Tibial nerve (tissue), 4 donors: ENCODE measurements around the gene OR10P1. TPM values are rescaled to one million over a fixed set of nuclear protein-coding genes. Genes with fewer than 3 reads are reported as not detected.

ENCODE experiments used
- DNase-seq, 2 donors: peaks; one replicate each; pipeline ENCODE4 v3.0.0-alpha.2; 2019; ENCODE audit warnings: low spot score in 2 of 2
- H3K27ac ChIP-seq, 4 donors: fragments of 200-600 bp; sonication (generic) in 3 of 4; one replicate each; pipeline ENCODE4 v1.5.1; 2017 to 2019; ENCODE audit warnings: mild to moderate bottlenecking in 1 of 4
- H3K27me3 ChIP-seq, 2 donors: fragments of 200-600 bp; sonication (generic) in 1 of 2; one replicate each; pipeline versions ENCODE4 v1.5.1 to v1.6.0; 2017 to 2019
- H3K36me3 ChIP-seq, 3 donors: fragments of 200-600 bp; sonication (generic); one replicate each; pipeline ENCODE4 v1.5.1; 2018 to 2019
- H3K4me1 ChIP-seq, 4 donors: fragments of 200-600 bp; sonication (generic) in 3 of 4; one replicate each; pipeline ENCODE4 v1.5.1; 2017 to 2019
- H3K4me3 ChIP-seq, 4 donors: fragments of 200-600 bp; sonication (generic) in 3 of 4; one replicate each; pipeline ENCODE4 v1.5.1; 2017 to 2019; ENCODE audit warnings: mild to moderate bottlenecking in 1 of 4, moderate library complexity in 1 of 4
- H3K9me3 ChIP-seq, 4 donors: fragments of 200-600 bp; sonication (generic) in 3 of 4; one replicate each; pipeline ENCODE4 v1.5.1; 2017 to 2019
- CTCF ChIP-seq, 5 experiments: fragments of 200-600 bp in 3 of 5; fragments of 450-650 bp in 2 of 5; sonication (generic) in 3 of 5; IDR thresholded peaks; one replicate each; pipeline ENCODE4 v1.5.1; 2016 to 2019; ENCODE audit warnings: antibody characterized with exemption in 5 of 5, mild to moderate bottlenecking in 3 of 5, moderate library complexity in 2 of 5
- EP300 ChIP-seq, 2 donors: sonication (generic); formaldehyde crosslinking; IDR thresholded peaks; one replicate each; pipeline ENCODE4 v1.6.1; 2017; ENCODE audit warnings: antibody characterized with exemption in 2 of 2, mild to moderate bottlenecking in 1 of 2
- POLR2A ChIP-seq, 2 donors: fragments of 450-650 bp; IDR thresholded peaks; one replicate each; pipeline ENCODE4 v1.6.1; 2017; ENCODE audit warnings: antibody characterized with exemption in 2 of 2, mild to moderate bottlenecking in 2 of 2, moderate library complexity in 2 of 2
- WGBS, 2 donors: methylation state at CpG; one replicate each; pipeline ENCODE4 v1.1.5; 2018; 5-methylcytosine and 5-hydroxymethylcytosine counted together
- total RNA-seq, 4 donors: library from RNA; depleted of rRNA; stranded (reverse); fragments of >200 nt; gene quantifications; one replicate each; pipeline ENCODE4 v1.1.0, GENCODE V29; 2016

OR10P1 gene
- total RNA-seq, 4 donors from 2014 or later: not detected

DNA sequence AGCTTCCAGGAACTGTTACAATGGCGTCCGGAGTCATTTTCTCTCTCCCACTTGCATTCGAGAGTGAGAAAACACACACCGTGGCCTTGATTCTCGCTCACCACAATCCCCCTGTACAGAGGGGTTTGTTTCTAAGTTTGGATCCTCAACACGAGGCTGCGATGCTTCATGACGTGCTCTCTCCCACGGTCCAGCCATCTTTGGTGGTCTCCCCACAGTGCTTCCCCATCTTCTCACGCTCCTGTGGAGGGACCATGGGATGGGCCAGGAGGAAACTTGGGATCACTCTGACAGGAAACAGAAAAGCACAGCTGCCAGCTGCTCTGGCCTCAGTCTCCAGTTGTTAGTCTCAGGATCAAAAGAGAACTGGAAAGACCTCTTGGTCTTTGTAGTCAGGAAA, 28.1 kb downstream of the OR10P1 start:
- 65 to 82% methylated on average over 10 of the region's 10 CpGs for WGBS, 2 donors
- TF ChIP-seq CTCF (IDR thresholded peaks at IDR 0.05) (no peak), EP300 (IDR thresholded peaks at IDR 0.05) (no peak), POLR2A (IDR thresholded peaks at IDR 0.05) (no peak)
- no peak for DNase-seq
- Histone ChIP-seq H3K36me3 (no peaks in the 10 kb centered on the region), H3K4me3 (no peak overlapping the region), H3K9me3 (no peaks in the 10 kb centered on the region), H3K27ac (peak overlapping the region in 1 of 4 donors; percentile 7), H3K27me3 (no peaks in the 10 kb centered on the region), H3K4me1 (peaks cover 0 to 6% (median 0%) of the 10 kb centered on the region in 4 donors)

GRCh38 chr12:55666508-55666907, 29.8 kb downstream of the OR10P1 start:
- Histone ChIP-seq H3K27me3 (no peaks in the 10 kb centered on the region), H3K4me3 (no peak overlapping the region), H3K27ac (no peak overlapping the region), H3K4me1 (peaks cover 0 to 7% (median 0%) of the 10 kb centered on the region in 4 donors), H3K9me3 (no peaks in the 10 kb centered on the region), H3K36me3 (no peaks in the 10 kb centered on the region)
- TF ChIP-seq EP300 (IDR thresholded peaks at IDR 0.05) (no peak), CTCF (IDR thresholded peaks at IDR 0.05) (no peak), POLR2A (IDR thresholded peaks at IDR 0.05) (no peak)
- 71 to 76% methylated on average over 7 of the region's 7 CpGs for WGBS, 2 donors
- DNase-seq: no peak

DNA sequence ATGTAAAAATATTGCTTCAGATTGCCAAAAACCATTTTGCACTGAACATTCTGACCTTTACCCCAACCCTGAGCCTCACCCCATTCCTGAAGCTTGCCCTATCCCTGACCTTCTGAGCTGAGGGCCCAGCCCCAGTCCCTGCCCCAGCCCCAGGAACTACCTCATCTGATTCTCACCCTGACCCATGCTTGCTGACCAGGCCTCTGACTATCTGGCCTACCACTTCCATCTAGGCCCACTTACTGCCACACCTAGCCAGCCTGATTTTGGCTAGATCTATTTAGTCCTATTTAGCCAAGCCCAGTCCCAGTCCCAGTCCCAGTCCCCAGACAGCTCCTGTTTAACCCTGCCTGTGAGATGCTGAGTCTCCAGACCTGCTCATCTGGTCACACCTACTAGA, 33.6 kb downstream of the OR10P1 start:
- no peaks in the 10 kb centered on the region for H3K9me3 ChIP-seq
- DNase-seq: no peak
- no peaks in the 10 kb centered on the region for H3K36me3 ChIP-seq
- H3K27ac ChIP-seq: peak overlapping the region in 2 of 4 donors; percentile 55 to 58
- H3K4me1 ChIP-seq: peaks cover 0 to 10% (median 0%) of the 10 kb centered on the region in 4 donors
- no peaks in the 10 kb centered on the region for H3K27me3 ChIP-seq
- peak in 1 of 2 donors; percentile 12 for TF ChIP-seq EP300 (IDR thresholded peaks at IDR 0.05)
- no peak for TF ChIP-seq POLR2A (IDR thresholded peaks at IDR 0.05)
- no peak for TF ChIP-seq CTCF (IDR thresholded peaks at IDR 0.05)
- H3K4me3 ChIP-seq: no peak overlapping the region

DNA sequence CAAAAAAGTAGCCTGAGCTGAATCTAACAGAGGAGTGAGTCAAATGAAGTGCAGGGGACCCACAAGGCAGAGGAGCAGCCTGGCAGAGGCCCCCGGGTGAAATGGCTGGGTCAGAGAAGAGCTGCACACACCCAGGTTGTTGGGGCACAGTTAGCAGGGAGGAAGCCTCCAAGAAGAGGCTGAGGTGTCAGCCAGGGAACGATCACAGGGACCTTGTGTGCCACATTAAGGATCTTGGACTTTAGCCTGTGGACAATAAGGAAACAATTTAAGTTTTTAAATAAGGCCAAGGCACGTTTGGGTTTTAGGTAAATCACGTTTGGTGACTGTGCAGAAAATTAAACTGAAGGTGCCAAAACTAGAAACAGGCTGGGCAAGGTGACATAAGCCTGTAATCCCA, 35.1 kb downstream of the OR10P1 start:
- TF ChIP-seq EP300 (IDR thresholded peaks at IDR 0.05): no peak
- TF ChIP-seq POLR2A (IDR thresholded peaks at IDR 0.05): no peak
- no peak for TF ChIP-seq CTCF (IDR thresholded peaks at IDR 0.05)
- Histone ChIP-seq H3K27me3 (no peaks in the 10 kb centered on the region), H3K36me3 (no peaks in the 10 kb centered on the region), H3K4me3 (no peak overlapping the region), H3K9me3 (no peaks in the 10 kb centered on the region), H3K27ac (no peak overlapping the region), H3K4me1 (peaks cover 0 to 5% (median 0%) of the 10 kb centered on the region in 4 donors)
- DNase-seq: no peak
- WGBS, 2 donors: 62 to 63% methylated on average over 4 of the region's 4 CpGs

- Histone ChIP-seq H3K27ac (no peak overlapping the region), H3K4me3 (no peak overlapping the region), H3K9me3 (no peaks in the 10 kb centered on the region), H3K36me3 (no peaks in the 10 kb centered on the region), H3K4me1 (peaks cover 0 to 5% (median 0%) of the 10 kb centered on the region in 4 donors), H3K27me3 (no peaks in the 10 kb centered on the region)
- TF ChIP-seq CTCF (IDR thresholded peaks at IDR 0.05) (no peak), EP300 (IDR thresholded peaks at IDR 0.05) (peak in 1 of 2 donors; percentile 50)
- no peak for DNase-seq
These were observed 36.9 kb downstream of the OR10P1 start for GRCh38 chr12:55673638-55674037.
